HG03097 (cell line): Measurements from ENCODE around the gene CDK11B.
A peak's percentile ranks its signal among the peaks of the same experiment; 100 is the strongest.

Experiments used
- ATAC-seq: cut with Tn5 transposase; IDR thresholded peaks from one replicate; pipeline ENCODE4 v1.9.1; 2021; ENCODE audit not compliant: unreplicated experiment, low FRiP score

The CDK11B gene

DNA sequence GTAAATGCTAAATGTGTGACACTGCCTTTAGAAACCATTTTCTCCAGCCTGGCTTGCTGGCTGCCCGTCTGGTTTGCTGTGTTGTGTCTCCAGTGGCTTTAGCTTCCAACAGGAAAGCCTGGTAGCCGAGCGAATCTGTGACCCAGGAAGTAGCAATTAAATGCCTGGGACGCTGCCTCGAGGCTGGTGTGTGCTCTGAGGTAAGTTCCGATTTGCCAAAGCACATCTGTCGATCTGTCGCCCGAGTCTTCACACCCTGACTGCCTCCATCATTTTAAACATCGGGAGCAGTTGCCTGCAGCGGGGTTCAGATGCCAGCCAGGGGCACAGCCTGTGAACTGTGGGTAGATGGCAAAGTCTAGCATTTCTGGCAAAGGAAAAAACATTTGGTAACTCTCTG, 41.3 kb downstream of the CDK11B start:
- ATAC-seq: no peak

DNA sequence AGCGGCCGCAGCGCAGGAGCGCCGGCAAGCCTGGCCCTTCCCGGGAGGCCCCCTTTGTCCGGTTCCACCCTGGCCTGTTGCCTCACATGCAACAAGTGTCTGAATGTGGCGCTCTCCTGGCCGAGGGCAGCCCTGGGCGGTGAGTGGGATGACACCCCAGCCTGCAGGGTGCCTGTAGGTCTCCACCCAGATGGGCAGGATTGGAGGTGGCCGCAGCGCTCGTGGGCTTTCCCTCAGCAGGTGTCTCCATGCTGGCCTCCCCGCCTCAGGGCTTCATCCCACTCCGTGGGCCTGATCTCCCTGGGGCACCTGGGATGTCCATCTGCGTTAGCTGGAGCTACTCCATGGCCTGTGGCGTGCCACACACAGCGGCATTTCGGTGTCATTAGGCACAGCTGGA, 42.0 kb downstream of the CDK11B start:
- ATAC-seq: no peak

DNA sequence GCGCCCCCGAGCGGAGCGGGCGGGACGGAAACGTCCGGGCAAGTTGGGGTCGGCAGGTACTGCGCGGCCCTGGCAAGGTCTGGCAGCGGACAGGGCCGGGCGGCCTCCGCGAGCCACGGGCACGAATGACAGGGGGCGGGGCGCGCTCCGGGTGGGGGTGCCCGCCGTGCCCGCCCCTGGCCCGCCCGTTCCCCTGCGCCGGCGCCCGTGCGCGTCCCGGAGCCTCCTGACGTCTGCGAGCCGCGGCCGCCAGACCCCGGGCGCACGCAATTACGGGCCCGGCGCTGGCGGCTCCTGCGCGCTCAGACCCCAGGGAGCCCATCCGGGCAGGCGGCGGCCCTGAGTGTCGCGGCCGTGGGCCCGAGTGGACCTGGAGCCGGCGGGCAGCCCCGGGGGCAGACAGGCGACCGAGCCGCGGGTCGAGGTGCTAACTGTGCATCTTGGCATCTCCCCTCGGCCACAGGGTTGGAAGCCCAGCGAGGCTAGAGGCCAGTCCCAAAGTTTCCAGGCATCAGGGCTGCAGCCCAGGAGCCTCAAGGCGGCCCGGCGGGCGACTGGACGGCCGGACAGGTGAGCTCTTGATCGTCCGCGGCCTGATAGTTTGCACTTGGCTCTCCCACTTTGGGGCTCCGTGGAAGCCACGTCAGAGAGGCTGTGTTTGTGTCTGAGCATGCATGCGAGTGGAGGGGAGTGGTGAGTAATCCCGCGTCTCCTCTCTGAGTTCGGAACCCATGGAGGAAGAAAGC, 42.6 kb downstream of the CDK11B start:
- no peak for ATAC-seq

DNA sequence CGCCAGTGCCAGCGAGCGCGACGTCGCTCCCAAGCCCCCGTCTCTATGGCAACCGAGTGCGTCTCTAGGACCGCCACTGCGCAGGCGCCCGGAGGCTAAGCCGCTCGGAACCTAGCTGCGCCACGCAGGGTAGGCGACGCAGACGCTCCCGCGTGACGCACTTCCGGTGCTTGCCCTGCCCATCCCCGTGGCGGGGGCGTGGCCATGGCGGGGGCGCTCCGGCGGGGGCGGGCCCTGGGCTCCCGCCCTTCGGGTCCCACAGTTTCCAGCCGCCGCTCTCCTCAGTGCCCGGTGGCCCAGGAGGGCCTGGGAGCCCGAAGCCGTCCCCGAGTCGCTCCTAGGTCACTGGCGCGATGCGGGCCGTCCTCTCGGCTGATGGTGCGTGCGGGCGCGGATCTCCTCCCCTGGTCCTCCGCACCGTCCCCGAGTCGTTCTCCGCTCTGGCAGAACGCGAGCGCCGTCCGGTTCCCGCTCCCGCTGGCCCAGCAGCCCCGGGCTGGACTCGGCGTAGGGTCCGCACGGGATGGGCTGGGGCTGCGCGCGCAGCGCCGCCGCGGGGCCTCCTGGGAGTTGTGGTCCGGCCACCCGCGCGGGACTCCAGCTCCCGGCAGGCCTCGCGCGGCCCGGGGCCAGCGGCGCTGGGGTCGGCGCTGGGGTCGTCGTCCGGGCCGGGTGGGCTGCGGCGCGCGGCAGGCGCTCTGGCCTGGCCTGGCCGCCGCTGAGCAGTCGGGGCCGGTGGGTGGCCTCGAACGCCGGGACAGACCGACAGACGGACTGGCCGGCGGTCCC, 43.4 kb downstream of the CDK11B start, which contains the start of gene MIB2:
Gene MIB2, plus strand, starts transcription at position 245 of the 789 bp plus-strand sequence. CDS start 7,953 bp downstream, outside the sequence.
- ATAC-seq: peak; percentile 71

DNA sequence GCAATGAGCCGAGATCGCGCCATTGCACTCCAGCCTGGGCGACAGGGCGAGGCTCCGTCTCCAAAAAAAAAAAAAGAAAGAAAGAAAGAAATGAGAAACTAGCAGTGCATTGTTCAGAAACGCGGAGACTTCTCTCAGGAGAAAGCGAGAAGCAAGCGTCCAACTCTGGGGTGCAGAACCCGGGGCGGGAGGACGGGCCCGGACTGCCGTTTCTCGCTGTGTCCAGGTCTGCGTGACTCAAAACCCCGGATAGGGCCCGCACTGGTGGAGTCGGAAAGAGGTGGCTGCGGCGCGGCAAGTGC, 43.9 kb downstream of the CDK11B start:
- no peak for ATAC-seq

DNA sequence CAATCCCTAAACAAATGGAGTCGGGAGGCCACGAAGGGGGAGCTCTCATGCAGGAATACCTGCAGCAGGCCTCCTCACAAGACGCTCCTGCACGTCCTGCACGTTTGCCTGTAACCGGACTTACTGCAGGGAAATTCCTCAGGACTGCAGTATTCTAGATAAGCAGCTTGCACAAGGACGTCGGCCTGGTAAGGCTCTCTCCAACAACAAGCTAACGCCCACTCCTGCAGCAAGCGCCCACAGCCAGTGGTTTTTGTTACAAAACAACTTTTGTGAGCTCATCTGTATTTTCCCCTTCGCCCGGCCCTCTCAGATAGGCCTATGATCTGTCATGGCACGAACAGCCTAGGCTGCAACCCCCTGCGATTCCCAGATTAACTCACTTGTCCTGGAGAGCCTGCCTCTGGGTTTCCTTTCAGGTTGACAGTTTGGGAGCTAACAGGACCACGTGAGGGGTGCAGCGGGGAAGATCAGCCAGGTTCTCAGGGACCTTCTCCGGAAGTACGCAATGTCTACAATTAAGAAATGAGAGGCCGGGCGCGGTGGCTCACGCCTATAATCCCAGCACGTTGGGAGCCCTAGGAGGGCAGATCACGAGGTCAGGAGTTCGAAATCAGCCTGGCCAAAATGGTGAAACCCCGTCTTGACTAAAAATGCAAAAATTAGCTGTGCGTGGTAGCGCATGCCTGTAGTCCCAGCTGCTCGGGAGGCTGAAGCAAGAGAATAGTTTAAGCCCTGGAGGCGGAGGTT, 44.4 kb downstream of the CDK11B start:
- no peak for ATAC-seq

DNA sequence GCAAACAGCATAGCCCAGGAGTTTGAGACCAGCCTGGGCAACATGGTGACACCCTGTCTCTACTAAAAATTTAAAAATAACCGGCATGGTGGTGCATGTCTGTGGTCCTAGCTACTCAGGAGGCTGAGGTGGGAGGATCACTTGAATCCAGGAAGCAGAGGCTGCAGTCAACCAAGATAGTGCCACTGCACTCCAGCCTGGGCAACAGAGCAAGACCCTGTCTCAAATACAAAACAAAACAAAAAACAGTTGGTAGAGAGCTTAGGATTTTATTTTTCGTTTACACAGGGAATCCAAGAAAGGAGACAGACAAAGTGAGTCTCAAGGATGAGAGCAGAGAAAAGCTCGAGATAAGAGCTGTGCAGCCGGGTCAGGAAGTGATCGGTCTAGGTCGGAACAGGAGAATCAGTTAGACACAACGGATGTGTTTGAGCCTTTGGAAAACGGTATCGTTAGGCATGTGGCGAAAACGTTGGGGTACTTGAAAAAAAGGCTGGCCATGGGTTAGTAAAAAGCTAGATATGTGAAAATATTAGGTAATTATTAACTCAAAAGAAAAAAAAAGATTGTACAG, 45.2 kb downstream of the CDK11B start:
- no peak for ATAC-seq

DNA sequence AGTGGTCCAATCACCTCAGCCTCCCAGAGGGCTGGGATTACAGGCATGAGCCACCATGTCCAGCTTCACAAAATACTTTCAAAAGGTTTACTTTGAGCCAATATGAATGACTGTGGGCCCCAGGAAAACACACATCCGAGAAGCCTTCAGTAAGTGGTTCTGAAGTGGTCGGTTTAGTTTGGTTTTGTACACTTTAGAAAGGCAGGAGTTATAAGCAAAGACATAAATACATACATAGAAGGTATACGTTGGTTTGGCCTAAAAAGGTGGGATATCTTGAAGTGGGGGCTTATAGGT, 46.8 kb downstream of the CDK11B start:
- no peak for ATAC-seq

DNA sequence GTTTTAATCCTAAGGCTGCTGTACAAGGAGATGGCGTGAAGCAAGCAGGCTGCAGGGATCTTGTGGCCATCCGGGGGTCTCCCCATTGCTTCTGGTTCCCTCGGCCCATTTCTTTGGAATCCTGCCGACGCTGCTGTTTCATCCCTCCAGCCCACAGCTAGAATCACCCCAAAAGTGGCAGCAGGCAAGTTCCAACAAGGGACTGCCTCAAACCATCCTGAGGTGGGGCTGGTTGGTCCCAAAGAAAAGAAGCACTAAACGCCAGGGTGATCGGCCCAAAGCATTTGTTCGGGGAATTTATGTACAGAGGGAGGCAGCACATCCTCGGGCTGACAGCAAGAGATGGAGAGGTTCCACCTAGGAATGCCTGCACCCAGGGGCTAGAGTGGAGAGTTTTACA, 48.0 kb downstream of the CDK11B start:
- ATAC-seq: no peak

DNA sequence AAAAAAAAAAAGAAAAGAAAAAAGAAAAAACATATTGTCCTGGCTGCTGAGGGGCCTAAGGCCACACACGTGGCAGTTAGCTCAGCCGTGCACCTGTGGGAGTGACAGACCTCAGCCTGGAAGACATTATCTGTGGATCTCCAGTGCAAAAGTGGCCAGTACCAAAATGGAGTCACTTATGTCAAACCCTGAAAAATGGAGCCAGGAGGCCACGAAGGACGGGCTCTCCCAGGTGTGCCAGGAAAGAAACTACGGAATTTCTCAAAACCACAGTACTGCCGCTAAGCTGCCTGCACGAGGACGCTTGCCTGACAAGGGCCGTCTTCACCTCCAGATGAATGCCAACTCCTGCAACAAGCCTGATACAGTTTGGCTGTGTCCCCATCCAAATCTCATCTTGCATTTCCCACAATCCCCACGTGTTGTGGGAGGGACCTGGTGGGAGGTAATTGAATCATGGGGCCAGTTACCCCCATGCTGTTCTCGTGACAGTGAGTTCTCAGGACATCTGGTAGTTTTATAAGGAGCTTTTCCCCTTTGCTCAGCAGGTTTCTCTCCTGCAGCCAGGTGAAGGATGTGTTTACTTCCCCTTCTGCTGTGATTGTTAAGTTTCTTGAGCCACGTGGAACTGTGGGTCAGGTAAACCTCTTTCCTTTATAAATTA, 48.9 kb downstream of the CDK11B start:
- ATAC-seq: no peak

DNA sequence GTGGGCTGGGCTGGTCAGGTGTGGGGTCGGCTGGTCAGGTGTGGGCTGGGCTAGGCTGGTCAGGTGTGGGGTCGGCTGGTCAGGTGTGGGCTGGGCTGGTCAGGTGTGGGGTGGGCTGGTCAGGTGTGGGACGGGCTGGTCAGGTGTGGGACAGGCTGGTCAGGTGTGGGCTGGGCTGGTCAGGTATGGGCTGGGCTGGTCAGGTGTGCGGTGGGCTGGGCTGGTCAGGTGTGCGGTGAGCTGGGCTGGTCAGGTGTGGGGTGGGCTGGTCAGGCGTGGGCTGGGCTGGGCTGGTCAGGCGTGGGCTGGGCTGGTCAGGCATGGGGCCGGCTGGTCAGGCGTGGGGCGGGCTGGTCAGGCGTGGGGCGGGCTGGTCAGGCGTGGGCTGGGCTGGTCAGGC, 52.6 kb downstream of the CDK11B start:
- ATAC-seq: no peak

DNA sequence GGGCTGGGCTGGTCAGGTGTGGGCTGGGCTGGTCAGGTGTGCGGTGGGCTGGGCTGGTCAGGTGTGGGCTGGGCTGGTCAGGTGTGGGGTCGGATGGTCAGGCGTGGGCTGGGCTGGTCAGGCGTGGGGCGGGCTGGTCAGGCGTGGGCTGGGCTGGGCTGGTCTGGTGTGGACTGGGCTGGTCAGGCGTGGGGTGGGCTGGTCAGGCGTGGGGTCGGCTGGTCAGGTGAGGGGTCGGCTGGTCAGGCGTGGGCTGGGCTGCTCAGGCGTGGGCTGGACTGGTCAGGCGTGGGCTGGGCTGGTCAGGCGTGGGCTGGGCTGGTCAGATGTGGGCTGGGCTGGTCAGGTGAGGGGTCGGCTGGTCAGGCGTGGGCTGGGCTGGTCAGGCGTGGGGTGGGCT, 53.1 kb downstream of the CDK11B start:
- no peak for ATAC-seq

DNA sequence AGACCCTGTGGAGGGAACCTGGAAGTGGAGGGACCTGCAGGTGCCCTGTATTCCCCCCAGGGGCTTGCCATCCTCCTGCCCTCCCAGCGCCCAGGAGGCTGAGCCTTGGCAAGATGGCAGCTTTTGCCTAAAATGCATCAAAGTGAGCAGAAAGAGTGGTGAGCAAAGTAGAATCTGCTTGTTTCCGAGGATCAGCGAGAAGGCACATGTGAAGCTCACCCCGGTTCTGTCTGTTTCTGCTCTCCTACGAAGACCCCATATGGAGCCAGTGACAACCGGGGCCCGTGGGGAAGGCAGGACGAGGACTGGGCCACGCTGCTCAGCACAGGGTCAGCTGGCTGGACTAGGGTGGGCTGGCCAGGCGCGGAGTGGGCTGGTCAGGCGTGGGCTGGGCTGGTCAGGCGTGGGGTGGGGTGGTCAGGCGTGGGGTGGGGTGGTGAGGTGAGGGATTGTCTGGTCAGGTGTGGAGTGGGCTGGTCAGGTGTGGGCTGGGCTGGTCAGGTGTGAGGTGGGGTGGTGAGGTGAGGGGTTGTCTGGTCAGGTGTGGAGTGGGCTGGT, 53.7 kb downstream of the CDK11B start:
- no peak for ATAC-seq

DNA sequence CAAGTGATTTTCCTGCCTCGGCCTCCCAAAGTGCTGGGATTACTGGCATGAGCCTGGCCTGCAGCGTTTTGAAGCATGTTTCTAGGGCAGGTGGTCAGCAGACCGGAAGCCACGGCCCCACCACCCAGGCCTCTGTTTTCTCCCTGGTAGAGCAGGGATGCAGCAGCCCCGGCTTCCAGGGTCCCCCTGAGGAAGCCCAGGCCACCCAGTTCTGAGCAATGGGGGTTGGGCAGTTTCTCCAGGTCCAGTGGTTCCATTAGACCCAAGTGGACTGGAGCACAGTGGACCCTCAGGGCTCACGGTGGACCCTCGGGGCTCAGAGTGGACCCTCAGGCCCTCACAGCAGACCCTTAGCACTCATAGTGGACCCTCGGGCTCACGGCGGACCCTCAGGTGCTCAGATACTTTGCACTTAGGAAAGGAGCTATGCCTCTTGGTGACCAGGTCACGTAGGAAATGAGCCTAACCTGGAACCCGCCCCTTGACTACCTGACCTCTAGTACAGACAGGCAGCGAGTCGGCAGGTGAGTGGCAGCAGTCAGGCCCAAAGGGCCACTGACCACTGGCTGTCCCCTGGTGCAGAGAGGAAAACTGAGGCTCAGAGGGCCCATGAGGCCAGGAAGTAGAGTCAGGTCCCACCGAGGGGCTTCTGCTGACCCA, 54.3 kb downstream of the CDK11B start:
- ATAC-seq: no peak

DNA sequence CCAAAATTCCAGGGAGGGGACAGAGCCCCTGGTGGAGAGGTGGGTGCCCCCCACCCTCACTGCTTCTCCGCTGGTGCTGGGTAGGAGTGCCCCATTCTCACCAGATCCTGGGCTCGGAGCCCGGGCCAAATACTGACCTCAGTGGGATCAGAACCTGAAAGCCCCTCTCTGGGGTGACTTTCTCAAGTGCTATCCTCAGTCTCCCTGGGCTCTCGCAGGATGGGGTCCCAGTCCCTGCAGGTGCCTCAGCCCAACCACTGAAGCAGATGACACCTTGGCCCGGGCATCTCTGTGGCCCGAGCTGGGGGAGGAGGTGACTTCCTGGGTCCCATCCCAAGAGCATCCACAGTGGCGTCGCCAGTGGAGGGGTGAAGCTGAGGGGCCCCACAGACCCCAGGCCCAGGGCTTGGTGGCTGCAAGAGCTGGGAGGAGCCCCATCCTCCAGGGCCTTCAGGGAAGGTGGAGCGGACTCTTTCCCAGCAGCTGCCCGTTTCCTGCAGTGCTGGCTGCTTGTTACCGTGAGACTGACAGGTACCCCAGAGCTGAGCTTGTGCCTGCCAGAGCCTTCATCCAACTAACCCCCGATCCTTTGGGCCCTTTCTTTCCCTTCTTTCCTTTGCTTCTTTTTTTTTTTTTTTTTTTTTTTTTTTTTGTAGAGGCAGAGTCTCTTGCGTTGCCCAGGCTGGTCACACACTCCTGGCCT, 55.0 kb downstream of the CDK11B start:
- no peak for ATAC-seq

DNA sequence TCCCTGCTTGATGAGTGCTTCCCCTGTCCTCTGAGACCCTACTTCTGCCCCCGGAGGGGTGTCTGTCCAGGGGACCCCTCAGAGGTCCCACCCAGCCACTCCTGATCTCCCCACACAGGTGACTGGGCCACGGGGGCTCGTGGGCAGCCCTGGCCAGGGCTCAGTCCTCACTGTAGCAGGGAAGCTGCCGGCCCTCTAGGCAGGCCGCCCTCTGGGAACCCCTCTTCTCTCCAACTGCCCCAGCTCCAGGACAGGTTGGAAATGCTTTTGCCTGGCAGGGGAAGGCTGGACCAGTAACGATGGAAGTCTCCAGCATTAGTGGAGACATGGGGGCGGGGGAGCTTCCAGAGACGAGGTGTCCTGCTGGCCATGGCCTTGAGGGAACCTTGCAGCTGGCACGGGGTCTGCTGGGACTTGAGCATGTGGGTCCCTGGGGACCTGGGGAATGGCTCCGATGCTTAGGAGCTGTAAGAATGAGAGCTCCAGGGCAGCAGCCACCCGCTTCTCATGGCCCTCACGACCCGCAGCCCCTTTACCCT, 55.8 kb downstream of the CDK11B start:
- ATAC-seq: no peak

DNA sequence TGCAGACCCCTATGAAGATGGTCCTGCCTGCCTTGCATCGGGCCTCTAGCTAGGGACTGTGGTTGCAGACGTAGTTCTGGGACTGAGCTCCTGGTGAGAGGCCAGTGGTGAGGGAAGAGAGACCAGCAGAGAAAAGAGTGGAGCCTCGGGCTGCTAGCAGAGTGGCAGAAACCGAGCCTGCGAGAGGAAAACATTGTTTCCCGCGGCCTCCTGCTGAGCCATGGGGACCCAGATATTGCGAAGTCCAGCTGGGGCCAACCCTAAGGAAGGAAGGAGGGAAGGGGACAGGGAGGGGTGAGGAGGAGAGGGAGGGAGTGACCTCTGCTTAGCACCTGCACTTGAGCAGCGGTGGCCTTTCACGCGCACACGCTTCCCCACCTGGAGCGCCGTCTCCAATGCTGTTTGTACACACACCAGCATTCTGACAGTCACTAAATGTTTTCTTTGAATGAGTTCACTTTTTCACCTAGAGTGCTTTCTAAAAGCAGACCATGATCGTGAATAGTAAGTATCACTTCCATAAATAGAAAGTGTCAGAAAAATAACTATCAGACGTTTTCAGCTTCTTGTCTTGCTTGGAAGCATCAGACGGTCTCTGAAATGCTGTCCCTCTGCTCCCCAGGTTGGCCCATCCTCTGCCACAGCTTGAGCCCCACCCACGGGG, 56.4 kb downstream of the CDK11B start:
- no peak for ATAC-seq

DNA sequence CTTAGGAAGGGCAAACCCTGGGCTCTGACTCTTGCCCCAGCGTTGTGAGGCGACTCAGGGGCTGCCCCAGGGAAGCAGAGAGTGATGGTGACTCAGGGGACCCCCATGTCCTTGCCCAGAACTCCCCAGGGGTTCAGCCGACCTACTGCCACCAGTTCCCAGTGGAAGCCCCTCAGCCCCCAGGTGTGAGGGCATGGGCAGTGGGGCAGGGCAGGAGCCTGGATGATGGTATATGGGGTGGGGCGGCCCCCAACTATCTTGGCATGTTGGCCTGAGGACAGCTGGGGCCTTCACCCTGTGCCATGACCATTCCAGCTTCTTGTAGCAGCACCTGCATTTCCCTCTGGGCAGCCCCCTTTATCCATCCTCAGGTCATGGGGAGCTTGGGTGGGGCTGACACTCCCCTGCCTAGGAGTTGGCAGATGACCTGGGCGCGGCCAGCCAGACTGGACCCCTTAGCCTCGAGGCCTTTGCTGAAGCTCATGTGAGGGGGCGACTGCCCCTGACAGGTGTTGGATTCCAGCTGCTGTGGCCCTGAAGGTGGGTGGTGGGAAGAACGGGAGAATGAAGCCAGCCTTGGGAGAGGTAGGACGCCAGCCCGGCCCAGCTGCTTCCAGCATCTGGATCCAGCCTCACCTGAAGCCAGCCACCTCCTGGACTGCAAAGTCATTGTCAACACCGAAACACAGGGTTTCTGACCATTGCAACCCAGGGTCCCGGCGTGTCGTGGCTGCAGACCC, 57.1 kb downstream of the CDK11B start:
- no peak for ATAC-seq
